ENCODE measurements around the gene SAMM50.
A peak's percentile ranks its signal among the peaks of the same experiment; 100 is the strongest.

SAMM50 gene

GRCh38 chr22:43955040-43955882 lies at the start of gene SAMM50:
TSS of gene SAMM50 (plus strand) at chr22:43955442. CDS start at chr22:43955578, 136 bp downstream.
- DNase-seq (ENCODE audit: low read depth) = peak; percentile 87

GRCh38 chr22:43905681-43906080 lies 49.6 kb upstream of the SAMM50 start:
- DNase-seq (ENCODE audit: low read depth) = no peak

- DNase-seq (ENCODE audit: low read depth) = no peak
These were observed 45.5 kb upstream of the SAMM50 start for GRCh38 chr22:43909708-43910107.

- DNase-seq (ENCODE audit: low read depth) = no peak
These were observed 45.0 kb upstream of the SAMM50 start for GRCh38 chr22:43910178-43910695.

GRCh38 chr22:43911351-43911750 lies 43.9 kb upstream of the SAMM50 start:
- DNase-seq (ENCODE audit: low read depth) = no peak

GRCh38 chr22:43917521-43917920 lies 37.7 kb upstream of the SAMM50 start:
- no peak for DNase-seq (ENCODE audit: low read depth)

DNA sequence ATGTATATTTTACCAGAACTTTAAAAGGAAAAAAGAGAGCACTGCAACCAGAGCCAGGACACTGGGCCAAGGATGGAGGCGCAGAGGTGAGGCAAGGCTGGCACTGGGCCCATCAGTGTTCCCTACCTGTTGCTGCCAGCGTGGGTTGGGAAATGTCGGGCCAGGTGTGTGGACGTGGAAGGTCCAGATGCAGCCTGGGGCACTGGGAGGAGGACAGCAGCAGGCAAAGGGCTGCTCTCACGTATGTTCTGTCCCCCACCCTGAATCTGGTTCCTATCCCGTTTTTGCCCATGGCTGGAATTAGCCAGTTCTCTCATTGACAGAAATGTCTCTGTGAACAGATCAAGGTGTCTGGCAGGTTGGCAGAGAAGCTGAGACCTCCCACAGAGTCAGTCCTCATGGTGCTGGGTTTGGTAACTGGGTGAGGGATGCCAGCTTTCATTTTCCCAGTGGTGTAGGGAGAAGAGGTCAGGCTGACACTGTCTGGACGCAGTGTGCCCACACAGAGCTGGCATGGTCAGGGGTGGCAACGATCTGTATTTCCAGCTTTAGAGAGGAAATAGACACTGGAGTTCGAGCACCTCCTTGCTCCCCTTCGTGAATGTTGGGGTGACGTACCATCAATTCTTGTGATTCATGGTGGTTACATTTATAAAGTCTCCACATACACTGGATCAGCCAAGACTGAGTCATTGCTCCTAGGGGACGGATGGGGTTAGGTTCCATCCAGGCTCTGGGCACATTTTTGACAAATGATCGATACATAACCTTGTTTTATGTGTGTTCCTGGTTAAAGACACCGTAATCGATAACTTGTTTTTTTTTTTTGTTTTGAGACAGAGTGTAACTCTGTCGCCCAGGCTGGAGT lies 35.9 kb upstream of the SAMM50 start:
- DNase-seq (ENCODE audit: low read depth) = peak; percentile 36

GRCh38 chr22:43921370-43921769 lies 33.9 kb upstream of the SAMM50 start:
- peak; percentile 59 for DNase-seq (ENCODE audit: low read depth)

GRCh38 chr22:43922123-43922522 lies 33.1 kb upstream of the SAMM50 start:
- no peak for DNase-seq (ENCODE audit: low read depth)

- DNase-seq (ENCODE audit: low read depth) = no peak
These were observed 32.1 kb upstream of the SAMM50 start for GRCh38 chr22:43923191-43923590.

DNA sequence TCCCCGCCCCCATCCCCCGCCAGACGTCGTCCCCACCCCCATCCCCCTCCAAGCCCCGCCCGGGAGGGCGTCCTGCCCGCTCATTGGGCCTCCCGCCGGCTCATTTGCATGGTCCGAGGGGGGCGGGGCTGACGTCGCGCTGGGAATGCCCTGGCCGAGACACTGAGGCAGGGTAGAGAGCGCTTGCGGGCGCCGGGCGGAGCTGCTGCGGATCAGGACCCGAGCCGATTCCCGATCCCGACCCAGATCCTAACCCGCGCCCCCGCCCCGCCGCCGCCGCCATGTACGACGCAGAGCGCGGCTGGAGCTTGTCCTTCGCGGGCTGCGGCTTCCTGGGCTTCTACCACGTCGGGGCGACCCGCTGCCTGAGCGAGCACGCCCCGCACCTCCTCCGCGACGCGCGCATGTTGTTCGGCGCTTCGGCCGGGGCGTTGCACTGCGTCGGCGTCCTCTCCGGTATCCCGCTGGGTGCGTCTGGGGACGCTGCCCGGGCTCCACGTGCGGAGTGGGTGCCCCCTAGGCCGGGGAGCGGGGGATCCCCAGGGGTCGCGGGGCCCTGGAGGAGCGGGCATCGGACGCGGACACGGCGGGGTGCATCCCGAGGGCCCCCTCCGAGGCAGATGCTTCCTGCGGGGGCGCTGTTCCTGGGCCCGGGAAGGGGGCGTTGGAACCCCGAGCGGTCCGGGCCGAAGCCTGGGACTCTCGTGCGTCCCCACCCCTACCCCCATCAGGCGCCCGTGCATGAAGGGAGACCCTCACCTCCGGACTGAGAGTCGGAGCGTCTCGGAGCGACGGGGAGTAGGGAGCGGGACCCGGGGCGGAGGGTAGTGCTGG lies 31.4 kb upstream of the SAMM50 start, which contains the start of gene PNPLA3:
Gene PNPLA3, plus strand, starts transcription at position 175 of the 834 bp plus-strand sequence. Its CDS starts 107 bp downstream, at position 282.
- peak; percentile 83 for DNase-seq (ENCODE audit: low read depth)

- DNase-seq (ENCODE audit: low read depth) = no peak
These were observed 30.4 kb upstream of the SAMM50 start for GRCh38 chr22:43924877-43925276.

DNA sequence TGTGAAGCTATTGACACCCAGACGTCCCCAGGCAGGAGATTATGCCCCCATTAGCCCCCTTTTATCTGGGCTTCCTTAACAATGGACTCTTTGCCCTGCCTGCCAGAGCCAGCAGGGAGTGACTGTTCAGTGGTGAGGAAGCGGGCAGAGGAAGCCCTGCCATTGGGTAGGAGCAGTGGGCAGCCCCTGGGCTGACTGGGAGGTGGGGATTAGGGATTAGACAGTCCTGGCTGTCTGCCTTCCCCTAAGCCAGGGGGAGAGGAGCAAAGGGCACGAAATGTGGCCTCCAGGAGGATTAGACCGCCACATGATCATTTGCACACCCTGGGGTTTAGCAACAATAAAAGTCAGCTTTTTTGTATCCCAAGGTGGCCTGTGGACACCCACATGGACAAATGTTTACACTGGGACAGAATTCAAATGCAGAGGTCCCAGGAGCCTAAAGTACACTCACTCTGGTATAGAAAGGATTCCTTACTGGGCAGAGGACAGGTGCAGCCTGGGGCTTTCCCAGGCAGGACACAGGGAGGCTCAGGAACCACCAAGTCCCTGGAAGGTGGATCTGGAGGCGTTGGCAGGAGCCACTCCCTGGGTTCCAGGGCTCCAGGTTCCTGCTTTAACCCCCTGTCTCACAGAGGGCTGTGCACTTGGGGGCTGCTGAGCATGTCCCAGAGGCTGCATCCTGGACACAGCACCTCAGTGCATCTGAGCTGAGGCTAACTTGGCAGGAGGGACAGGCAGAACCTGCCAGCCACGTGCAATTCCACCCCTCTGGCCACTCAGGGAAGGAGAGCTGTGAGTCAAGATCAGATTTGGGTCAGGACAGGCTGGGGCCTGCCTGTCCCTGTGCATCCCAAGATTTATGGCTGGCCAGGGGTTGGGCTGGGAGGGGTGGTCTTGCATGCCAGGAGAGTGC lies 29.6 kb upstream of the SAMM50 start:
- peak; percentile 58 for DNase-seq (ENCODE audit: low read depth)

GRCh38 chr22:43926349-43926710 lies 28.9 kb upstream of the SAMM50 start:
- DNase-seq (ENCODE audit: low read depth) = peak; percentile 48

- DNase-seq (ENCODE audit: low read depth) = no peak
These were observed 26.8 kb upstream of the SAMM50 start for GRCh38 chr22:43928468-43928867.

GRCh38 chr22:43928908-43929307 lies 26.3 kb upstream of the SAMM50 start:
- no peak for DNase-seq (ENCODE audit: low read depth)

DNA sequence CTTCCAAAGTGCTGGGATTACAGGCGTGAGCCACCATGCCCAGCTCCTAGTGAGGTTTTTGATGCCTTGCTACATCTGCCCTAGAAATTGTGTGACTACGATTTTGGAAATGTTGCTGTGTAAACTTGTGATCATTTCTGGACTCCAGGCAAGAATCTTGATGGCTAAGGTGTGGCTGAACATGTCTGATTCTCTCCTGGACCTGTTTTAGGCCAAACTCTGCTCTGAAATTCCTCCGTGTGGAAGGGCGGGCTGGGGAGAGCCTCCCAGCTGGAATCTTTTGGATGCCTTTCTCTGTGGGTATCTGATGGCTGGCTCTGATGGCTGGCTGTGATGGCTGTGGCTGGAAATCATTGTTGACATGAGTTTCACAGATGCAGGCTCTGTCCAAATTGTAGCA lies 23.5 kb upstream of the SAMM50 start:
- DNase-seq (ENCODE audit: low read depth) = no peak

GRCh38 chr22:43941449-43941848 lies 13.8 kb upstream of the SAMM50 start:
- no peak for DNase-seq (ENCODE audit: low read depth)

DNA sequence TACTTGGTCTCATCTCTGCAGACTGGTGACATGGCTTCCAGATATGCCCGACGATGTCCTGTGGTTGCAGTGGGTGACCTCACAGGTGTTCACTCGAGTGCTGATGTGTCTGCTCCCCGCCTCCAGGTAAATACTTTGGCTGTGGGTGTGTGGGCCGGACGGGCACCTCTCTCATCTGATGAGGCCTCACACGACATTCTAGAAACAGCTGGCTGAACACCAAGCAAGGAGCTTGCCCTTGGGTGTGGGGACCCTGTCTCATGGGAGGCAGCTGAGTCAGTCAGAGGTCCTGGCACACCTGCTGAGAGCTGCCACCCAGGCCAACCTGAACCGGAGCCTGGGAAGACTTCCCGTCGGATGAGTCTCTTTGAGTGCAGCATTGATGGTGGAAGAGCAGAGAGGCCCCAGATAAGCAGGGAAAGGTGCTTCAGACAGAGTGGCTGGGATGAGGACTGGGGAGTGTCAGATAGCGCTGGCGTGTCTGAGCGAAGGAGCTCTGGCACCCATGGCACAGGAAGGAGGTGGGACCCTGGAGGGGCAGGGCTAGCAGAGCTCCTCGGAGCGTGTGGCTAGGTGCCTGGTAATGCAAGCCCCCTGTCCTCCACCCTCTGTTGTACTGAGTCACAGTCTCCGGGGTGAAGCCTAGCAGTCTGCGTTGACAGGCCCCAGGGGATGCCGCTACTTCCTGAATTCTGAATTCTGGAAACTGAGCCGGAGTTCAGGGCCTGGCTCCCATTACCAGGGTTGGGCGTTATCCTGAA lies 10.4 kb upstream of the SAMM50 start:
- no peak for DNase-seq (ENCODE audit: low read depth)

Measured in amniotic epithelial cell (primary cell).